Measurements from ENCODE around the gene RCC1.
"Not testable (repeated sequence)": the region's sequence is repeated elsewhere in the genome, so short reads cannot be mapped to it uniquely, and the experiment has no call there.

RCC1 gene

DNA sequence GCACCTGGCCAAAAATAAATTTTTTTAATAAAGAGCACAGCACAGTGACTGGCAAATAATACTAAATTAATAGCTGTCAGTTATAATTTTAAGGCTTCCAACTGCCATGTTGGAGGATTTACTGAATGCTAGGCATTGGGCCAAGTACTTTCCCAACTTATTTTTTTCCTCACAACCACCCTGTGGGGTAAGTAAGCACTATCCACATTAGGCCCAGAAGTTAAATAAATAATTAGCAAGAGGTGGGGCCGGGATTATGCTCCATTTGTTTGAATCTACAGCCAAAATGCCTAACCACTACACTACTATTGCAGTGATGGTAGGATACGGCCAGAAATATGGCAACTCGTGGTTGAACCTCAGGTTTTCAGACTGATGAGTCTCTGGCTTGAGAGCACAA lies 42.5 kb downstream of the RCC1 start:
- no peak for DNase-seq (ENCODE audit: low read depth, low spot score)

DNA sequence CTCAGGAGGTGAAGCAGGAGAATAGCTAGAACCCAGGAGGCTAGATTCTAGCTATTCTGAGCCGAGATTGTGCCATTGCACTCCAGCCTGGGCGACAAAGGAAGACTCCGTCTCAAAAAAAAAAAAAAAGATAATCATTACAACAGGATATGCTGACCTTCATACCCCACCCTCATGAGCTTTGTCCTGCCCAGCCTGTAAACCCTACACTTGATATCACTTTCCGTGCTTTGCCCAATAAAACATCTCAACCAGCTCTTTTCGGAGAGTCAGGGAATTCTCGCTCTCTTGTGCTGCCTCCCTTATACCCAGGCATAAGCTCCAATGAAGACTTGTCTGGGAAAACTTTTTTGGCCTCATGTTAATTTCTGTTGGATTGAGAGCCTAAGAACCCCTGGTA lies 45.5 kb downstream of the RCC1 start:
- no peak for DNase-seq (ENCODE audit: low read depth, low spot score)

DNA sequence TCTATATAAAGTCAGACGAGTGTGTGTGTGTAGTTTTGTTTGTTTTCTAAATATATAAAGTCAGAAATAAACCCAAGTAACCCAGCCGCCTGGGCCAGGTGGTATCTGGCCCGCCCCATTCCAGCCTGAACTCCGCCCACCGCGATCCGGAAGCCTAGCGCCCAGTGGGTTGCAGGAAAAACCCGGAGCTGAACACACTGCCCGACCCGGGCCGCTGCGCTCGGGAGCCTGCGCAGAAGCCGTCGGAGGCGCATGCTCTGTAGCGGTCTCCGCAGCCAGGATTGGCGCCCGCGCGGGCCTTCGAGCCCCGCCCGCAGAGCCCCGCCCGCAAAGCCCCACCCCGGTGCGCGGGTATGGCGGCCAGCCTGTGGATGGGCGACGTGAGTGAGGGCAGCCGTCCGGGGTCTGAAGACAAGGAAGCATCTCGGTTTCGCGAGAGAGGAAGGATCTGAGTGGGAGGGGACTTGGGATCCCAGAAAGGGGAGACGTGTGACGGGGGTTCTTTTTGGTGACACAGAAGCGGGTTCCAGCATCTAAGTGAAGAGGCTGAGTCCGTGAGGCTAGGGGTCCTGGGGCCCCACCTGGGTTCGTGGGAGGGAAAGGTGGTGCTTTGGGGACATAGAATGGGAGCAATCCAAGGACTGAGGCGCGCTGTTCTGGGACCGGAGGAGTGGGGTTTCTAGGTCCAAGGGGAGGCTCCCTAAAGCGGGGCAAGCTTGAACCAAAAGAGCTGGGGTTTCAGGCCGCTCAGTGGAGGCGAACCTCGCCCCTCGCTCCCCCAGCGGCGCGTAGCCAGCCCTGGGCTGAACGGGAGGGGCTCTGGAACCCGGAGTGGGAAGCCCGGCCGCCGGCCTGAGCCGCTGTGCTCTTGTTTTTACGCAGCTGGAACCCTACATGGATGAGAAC lies 47.2 kb downstream of the RCC1 start, which contains the start of gene TRNAU1AP:
Gene TRNAU1AP (plus strand): TSS at position 328 of the 906 bp plus-strand sequence. CDS start 26 bp downstream, at position 354.
- peak; percentile 89 for DNase-seq (ENCODE audit: low read depth, low spot score)

DNA sequence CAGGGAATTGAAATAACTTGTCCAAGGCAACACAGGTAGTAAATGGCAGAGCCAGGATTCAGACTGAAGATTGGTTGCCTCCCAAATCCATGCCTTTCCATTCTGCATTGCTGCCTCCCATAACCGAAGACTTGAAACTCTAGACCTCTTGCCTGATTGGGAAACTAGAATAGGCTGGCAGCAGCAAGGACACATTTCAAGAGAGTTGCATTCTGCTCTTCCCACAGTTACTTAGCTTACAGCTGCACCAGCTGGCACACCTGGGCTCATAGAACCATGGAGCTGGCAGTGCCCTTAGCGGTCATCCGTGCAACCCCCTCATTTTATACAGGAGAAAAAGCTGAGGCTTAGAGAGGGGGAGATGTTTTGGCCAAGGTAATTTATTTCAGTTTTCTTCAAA lies 55.0 kb downstream of the RCC1 start:
- no peak for DNase-seq (ENCODE audit: low read depth, low spot score)

DNA sequence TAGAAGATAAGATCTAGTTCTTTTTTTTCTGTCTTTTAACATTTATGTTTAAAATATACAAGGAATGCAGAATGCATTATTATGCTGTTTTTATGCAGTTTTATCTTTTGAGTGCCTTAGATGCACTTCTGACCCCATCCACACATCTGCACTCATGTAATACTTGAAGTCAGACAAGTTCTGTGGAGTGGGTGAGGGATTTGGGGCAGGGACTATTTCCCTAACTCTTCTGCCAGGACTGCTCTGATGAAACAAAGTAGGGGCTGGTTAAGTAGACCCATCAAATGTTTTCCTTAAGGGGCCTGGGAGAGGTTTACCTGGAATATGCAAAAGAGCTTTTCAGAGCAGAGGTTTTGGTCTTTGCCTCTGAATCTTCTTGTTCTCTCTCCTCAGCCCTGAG lies 58.5 kb downstream of the RCC1 start:
- DNase-seq (ENCODE audit: low read depth, low spot score): no peak

DNA sequence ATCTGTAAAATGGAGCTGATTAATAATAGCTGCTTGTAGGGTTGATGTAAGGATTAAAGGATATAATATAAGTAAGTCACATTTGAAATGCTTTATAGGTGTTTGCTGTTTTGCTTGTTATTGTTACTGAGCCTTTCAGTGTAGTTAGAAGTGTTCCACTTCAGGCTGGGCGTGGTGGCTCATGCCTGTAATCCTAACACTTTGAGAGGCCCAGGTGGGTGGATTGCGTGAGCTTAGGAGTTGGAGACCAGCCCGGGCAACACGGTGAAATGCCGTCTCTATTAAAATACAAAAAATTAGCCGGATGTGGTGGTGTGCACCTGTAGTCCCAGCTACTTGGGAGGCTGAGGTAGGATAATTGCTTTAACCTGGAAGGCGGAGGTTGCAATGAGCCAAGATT lies 59.2 kb downstream of the RCC1 start:
- no peak for DNase-seq (ENCODE audit: low read depth, low spot score)

DNA sequence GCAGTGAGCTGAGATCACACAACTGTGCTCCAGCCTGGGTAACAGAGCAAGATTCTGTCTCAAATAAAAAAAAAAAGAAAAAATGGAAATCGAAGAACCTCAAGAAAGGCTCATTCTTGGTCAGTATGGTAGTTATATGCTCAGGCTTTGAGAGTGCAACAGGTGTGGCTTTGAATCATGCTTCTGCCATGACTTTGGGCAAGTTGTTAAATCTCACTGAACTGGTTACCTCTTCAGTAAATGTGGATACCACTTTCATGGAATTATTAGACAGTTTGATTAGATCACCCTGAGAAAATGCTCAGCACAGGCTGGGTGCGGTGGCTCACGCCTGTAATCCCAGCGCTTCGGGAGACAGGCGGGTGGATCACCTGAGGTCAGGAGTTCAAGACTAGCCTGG lies 59.9 kb downstream of the RCC1 start:
- no peak for DNase-seq (ENCODE audit: low read depth, low spot score)

DNA sequence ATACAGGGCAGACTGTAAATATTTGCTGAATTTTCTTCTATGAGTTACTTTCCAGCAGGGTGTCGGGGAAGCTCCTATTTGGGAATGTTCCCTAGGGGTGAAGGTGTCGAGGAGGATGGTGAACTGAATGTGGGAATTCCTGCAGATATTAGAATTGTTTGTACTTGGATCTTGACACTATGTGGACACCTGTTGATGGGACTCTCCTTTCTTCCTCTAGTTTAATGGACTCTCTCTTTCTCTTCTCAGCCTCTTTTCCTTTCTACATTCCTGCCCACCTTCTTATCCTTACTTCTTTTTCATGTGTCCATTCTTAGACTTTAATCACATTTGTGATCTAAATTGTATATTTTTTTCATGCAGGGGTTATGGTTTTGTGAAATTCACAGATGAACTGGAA lies 61.1 kb downstream of the RCC1 start:
- DNase-seq (ENCODE audit: low read depth, low spot score): no peak

DNA sequence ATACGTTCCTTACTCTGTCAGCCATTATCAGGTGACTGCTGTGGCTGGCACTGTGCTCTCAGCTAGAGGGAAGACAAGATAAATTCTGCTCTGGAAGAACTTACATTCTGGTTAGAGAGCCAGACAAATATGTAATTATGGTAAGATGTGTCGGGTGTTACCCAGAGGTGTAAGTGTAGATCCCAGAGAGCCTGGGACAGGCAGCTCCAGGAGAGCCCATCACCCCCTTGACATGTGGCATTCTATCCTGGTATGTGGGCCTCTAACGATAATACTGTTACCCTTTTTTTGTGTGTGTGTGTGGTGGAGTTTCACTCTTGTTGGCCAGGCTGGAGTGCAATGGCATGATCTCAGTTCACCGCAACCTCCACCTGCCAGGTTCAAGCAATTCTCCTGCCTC lies 66.1 kb downstream of the RCC1 start:
- no peak for DNase-seq (ENCODE audit: low read depth, low spot score)

DNA sequence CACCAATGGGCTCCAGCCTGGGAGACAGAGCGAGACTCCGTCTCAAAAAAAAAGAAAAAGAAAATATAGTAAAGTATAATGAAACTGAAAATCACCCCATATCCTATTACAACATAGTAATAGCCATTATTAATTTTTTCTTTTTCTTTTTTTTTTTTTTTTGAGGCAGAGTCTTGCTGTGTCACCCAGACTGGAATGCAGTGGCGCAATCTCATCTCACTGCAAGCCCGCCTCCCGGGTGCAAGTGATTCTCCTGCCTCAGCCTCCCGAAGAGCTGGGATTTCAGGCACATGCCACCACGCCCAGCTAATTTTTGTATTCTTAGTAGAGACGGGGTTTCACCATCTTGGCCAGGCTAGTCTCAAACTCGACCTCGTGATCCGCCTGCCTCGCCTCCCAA lies 67.0 kb downstream of the RCC1 start:
- not testable (repeated sequence) for DNase-seq (ENCODE audit: low read depth, low spot score)

DNA sequence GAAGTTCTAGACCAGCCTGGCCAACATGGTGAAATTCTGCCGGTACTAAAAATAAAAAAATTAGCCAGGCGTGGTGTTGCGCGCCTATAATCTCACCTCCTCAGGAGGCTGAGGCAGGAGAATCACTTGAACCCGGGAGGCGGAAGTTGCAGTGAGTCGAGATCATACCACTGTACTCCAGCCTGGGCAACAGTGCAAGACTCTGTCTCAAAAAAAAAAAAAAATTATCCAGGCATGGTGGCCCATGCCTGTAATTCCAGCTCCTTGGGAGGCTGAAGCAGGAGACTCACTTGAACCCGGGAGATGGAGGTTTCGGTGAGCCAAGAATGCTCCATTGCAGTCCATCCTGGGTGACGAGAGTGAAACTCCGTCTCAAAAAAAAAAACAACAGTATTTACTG lies 67.7 kb downstream of the RCC1 start:
- no peak for DNase-seq (ENCODE audit: low read depth, low spot score)

DNA sequence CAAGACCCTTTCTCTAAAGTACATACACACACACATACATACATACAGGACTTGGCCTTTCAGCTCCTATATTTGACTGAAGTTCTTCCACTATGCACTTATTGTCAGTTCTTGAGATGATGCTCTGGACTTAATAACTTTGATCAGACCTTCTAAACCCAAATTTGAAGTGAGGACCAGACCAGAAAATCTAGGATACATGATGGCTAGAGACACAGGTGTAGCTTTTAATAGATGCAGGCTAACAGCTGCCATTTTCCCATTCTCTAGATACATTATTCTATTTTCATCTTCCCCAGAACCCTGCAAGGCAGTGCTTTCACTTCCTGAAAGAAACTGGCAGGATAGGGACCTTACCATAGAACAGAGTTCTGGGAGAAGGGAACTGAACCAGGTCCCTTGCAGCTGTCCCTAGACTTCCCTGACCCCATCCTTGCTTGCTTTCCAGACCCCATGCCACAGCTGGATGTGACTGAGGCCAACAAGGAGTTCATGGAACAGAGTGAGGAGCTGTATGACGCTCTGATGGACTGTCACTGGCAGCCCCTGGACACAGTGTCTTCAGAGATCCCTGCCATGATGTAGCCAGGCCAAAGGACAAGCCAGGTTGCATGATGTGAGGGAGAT lies 71.3 kb downstream of the RCC1 start:
- DNase-seq (ENCODE audit: low read depth, low spot score): no peak

DNA sequence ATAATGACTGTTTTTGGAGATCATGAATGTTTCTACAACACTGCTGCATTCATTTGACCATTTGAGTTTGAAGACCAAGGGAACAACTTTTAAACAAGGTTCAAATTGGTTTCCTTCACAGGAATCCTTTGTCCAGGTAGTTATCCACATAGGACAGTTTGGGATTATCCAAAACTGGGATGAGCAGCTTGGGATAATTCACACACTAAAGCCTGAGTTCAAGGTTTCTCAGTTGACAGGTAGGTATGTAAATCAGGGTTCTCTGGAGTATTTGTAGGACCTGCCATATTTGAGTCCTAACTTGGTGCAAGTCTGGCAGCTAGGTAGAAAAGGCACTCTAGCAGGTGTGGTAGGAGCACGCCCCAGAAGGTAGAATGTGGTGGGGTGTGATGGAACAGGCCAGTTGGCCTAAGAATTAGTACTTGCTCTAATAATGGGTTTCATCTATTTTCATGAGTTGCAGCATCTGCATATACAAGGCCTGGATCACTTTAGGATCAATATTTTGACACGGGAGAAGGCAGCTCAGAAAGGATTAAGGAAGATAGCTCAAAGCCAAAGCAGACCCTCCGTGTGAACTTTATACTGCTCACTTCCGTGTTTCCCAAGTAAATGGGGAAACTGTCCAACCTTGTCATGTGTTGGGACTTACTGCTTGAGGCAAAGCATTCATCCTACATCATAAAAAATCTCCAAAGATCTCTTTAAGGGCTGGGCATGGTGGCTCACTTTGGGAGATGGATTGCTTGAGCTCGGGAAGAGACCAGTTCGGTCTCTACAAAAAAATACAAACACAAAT lies 72.1 kb downstream of the RCC1 start:
- DNase-seq (ENCODE audit: low read depth, low spot score): no peak

DNA sequence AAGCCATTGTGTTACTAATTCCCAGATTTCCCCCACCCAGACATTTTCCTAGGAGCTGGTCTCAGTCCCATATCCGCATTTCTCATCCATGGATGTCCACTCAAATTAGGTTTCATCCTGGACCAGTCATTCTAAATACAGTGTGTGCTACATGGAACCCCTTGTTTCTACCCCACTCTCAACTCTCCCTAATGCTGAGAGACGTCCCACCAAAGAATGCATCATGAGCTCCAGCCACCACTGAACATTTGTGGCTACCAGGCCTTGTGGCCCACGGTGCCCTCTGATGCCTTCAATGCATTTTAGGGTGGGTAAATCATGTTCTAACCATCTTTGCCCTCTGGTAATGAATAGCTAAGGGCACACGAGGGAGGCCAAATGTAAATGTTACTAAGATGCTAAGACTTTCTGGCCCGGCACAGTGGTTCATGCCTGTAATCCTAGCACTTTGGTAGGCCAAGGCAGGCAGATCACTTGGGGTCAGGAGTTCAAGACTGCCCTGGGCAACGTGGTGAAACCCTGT lies 72.9 kb downstream of the RCC1 start:
- DNase-seq (ENCODE audit: low read depth, low spot score): no peak

DNA sequence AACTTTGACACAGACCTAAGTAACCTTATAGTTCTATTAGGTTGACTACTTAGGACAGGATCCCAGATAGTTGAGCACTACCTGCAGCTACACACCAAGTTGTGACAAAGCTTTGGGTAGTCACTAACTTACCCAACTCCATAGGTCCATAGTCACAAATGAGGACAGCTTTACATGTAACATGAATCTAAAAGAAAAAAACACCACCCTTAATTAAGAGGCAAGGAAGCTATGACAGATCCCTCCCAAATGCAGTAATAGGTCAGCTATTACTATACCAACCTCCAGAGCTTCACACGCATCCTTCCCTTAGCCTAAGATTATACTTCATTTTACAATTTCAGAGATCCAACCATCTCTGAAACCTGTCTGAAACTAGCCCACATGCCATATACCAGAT lies 73.6 kb downstream of the RCC1 start:
- no peak for DNase-seq (ENCODE audit: low read depth, low spot score)

DNA sequence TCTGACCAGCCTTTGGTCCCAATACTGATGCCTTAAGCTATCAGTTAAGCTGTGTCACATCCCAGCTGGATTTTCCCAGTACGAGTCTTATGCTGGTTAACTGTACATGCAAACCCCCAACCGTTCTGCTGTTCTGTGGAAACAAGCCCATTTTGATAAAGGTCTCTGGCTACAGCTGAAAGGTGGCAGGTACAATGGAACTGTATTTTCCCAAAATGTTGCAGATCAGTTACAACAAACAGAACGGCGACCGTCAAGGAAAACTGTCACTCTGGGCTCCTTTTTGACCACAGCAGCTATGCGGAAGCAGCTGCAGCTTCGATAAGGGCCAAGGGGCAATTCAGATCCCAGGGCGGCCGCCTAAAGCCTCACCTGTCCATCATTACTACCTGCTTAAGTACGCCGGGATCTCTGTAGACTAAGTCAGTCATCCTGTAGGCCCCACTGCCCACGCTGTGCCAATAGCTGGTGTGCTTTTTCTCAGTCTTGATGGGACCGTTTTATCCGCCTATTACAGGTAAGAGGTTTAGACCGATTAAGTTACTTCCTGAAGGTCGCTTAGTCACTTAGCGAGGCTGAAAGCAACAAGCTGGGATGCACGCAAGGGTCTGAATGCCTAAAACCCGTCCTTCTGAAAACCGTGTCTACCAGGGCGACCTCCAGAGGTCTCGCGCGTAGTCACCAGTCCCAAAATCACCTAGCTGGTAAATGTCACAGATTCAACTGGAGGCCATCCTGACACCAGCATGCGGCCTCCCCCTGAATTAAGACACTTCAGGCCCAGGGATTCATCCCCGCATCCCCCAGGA lies 75.1 kb downstream of the RCC1 start:
- DNase-seq (ENCODE audit: low read depth, low spot score): no peak

DNA sequence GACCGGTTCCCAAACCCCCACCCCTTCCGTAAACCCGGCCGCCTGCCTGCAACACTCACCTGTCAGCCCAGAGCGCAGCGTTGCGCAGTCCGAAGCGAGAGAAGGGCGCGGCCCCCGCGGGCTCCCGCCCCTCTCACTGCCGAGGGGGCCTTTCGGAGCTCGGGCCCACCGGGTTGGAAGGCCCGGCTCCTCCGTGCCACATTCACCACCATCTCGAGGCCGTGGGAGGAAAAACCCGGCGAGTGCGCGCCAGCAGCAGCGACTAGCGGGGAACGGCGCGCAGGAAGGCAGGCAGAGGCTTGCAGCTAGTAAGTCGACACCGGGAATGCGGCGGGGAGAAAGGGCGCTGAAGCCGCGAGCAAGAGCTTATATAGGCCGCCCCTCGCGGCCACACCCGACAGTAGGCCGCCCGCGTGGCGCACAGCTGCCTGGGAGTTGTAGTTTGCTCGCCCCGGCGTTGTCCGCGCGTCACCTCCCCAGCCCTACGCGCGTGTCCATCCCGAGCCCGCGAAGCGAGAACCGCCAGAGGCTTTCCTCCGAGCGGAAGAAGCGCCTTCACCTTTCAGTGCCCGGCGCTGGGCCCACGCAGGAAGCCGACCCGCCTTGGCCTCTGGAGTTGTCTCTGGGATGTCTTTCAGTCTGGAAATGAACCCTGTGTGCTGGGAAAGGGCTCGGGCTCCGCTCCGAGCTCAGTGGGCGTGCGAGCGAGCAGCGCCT lies 75.8 kb downstream of the RCC1 start:
- peak; percentile 90 for DNase-seq (ENCODE audit: low read depth, low spot score)

DNA sequence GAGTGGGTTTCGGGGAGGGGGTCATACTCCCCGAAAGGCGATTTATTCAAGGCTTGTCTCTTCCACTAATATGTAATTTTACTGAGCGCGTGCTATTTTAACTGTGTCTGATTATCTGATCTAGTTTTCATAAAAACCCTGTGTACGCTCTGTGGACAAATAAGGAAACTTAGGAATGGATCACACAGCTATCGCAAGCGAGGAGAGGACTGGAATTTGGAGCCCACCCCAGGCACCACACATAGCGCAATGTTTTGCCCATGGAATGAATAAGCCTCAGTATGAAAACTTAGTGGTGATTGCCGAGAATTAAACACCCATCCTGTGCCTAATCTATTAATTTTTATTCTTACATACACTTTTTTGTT lies 76.4 kb downstream of the RCC1 start:
- no peak for DNase-seq (ENCODE audit: low read depth, low spot score)

DNA sequence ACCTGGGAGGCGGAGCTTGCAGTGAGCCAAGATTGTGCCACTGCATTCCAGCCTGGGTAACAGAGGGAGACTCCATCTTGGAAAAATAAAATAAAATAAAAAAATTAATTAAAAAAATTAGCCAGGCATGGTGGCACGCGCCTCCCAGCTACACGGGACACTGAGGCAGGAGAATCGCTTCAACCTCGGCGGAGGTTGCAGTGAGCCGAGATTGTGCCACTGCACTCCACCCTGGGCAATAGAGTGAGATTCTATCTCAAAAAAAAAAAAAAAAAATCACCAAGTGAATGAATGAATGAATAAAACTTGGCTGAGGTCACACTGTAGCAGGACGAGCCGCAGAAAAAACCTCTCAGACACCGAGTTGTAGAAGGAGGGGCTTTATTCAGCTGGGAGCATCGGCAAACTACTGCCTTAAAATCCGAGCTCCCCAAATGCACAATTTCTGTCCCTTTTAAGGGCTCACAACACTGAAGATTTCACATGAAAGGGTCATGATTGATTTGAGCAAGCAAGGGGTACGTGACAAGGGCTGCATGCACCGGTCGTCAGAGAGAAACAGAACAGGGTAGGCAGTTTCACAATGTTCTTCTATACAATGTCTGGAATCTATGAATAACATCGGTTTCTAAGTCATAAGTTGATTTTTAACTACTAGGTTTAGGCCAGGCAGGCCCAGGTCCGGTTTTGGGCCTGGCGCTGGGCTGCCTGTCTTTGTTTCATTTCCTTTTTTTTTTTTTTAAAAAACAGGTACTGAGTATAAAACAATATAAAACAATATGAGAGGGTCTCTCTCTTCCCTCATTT lies 80.9 kb downstream of the RCC1 start:
- DNase-seq (ENCODE audit: low read depth, low spot score): not testable (repeated sequence)
